KMS-11 (cell line): ENCODE measurements around the gene FXR1.

ENCODE experiments used
- H2AFZ ChIP-seq: fragments of 200-600 bp; sonication (generic); 2 replicates; pipeline ENCODE4 v1.6.1; 2016; ENCODE audit warnings: antibody characterized with exemption, mixed run types, low read depth
- H3K27ac ChIP-seq: fragments of 200-600 bp; sonication (generic); 2 replicates; pipeline ENCODE4 v1.6.1; 2016; ENCODE audit warnings: mild to moderate bottlenecking, mixed run types
- H3K27me3 ChIP-seq: fragments of 200-600 bp; sonication (generic); 2 replicates; pipeline ENCODE4 v1.6.1; 2017; ENCODE audit warnings: mild to moderate bottlenecking, low read depth, mixed run types, moderate library complexity; ENCODE audit not compliant: insufficient read depth
- H3K36me3 ChIP-seq: fragments of 200-600 bp; sonication (generic); 2 replicates; pipeline ENCODE4 v1.6.1; 2017; ENCODE audit warnings: mild to moderate bottlenecking, mixed run types; ENCODE audit not compliant: insufficient read depth
- H3K4me1 ChIP-seq: fragments of 200-600 bp; sonication (generic); 2 replicates; pipeline ENCODE4 v1.6.1; 2016; ENCODE audit warnings: mild to moderate bottlenecking, low read depth, mixed run types; ENCODE audit not compliant: poor library complexity, severe bottlenecking
- H3K4me2 ChIP-seq: fragments of 200-600 bp; sonication (generic); 2 replicates; pipeline ENCODE4 v1.7.0; 2016; ENCODE audit warnings: mild to moderate bottlenecking, mixed run types
- H3K4me3 ChIP-seq: fragments of 200-600 bp; sonication (generic); IDR thresholded peaks from 2 replicates; pipeline ENCODE4 v1.6.1; 2017; ENCODE audit warnings: low read depth, low read length, mixed read lengths; ENCODE audit not compliant: insufficient read depth
- H3K79me2 ChIP-seq: fragments of 200-600 bp; sonication (generic); 2 replicates; pipeline ENCODE4 v1.6.1; 2016; ENCODE audit warnings: low read depth, mixed run types; ENCODE audit not compliant: insufficient read depth
- H3K9ac ChIP-seq: fragments of 200-600 bp; sonication (generic); 2 replicates; pipeline ENCODE4 v1.6.1; 2016; ENCODE audit warnings: mild to moderate bottlenecking, mixed run types
- H4K20me1 ChIP-seq: fragments of 200-600 bp; sonication (generic); 2 replicates; pipeline ENCODE4 v1.6.1; 2016; ENCODE audit warnings: mild to moderate bottlenecking, mixed run types; ENCODE audit not compliant: insufficient read depth
- CTCF ChIP-seq: fragments of 200-600 bp; sonication (generic); conservative IDR thresholded peaks from 2 replicates; pipeline ENCODE4 v1.6.1; 2017; ENCODE audit warnings: low read depth, mild to moderate bottlenecking, antibody characterized with exemption, low read length, moderate library complexity, mixed read lengths

The FXR1 gene

GRCh38 chr3:180898572-180898971, 13.9 kb upstream of the FXR1 start:
- H3K79me2 ChIP-seq = no peaks in the 10 kb centered on the region

GRCh38 chr3:180909369-180910127, 2.9 kb upstream of the FXR1 start:
- H2AFZ ChIP-seq = no peak overlapping the region
- no peaks in the 10 kb centered on the region for H3K27me3 ChIP-seq
- peaks cover 21% of the 10 kb centered on the region for H3K79me2 ChIP-seq
- no peak overlapping the region for H3K9ac ChIP-seq
- TF ChIP-seq CTCF = no peak
- H3K4me1 ChIP-seq = peaks cover 19% of the 10 kb centered on the region
- H4K20me1 ChIP-seq = peaks cover 9% of the 10 kb centered on the region; the same call in 1 of the 2 replicates
- no peak overlapping the region for H3K4me3 ChIP-seq
- H3K36me3 ChIP-seq = no peaks in the 10 kb centered on the region
- no peak overlapping the region for H3K4me2 ChIP-seq
- no peak overlapping the region for H3K27ac ChIP-seq

More at GRCh38 chr3:180898572-180898971, 13.9 kb upstream of the FXR1 start:
- H3K27ac ChIP-seq = no peak overlapping the region
- H3K9ac ChIP-seq = no peak overlapping the region
- no peak overlapping the region for H3K4me2 ChIP-seq
- H3K36me3 ChIP-seq = no peaks in the 10 kb centered on the region
- no peaks in the 10 kb centered on the region for H4K20me1 ChIP-seq
- H3K27me3 ChIP-seq = no peaks in the 10 kb centered on the region
- H2AFZ ChIP-seq = no peak overlapping the region
- no peak for TF ChIP-seq CTCF
- no peak overlapping the region for H3K4me3 ChIP-seq
- H3K4me1 ChIP-seq = no peaks in the 10 kb centered on the region

GRCh38 chr3:180910823-180911222, 1.6 kb upstream of the FXR1 start:
- Histone ChIP-seq H4K20me1 (peaks cover 22% of the 10 kb centered on the region; the same call in 1 of the 2 replicates), H3K4me2 (no peak overlapping the region), H3K79me2 (peaks cover 34% of the 10 kb centered on the region), H3K36me3 (0 out of 2 replicates have a peak, but pooled peaks cover under 1% of the 10 kb centered on the region), H3K27me3 (no peaks in the 10 kb centered on the region), H3K4me3 (no peak overlapping the region), H3K27ac (no peak overlapping the region), H2AFZ (no peak overlapping the region), H3K4me1 (peaks cover 32% of the 10 kb centered on the region), H3K9ac (no peak overlapping the region)
- no peak for TF ChIP-seq CTCF

GRCh38 chr3:180911876-180912303, 580 bp upstream of the FXR1 start:
- TF ChIP-seq CTCF = peak; percentile 48; the same call in 1 of the 2 replicates
- Histone ChIP-seq H3K9ac (peak overlapping the region; percentile 94; the same call in 1 of the 2 replicates), H3K27me3 (no peaks in the 10 kb centered on the region)

More at GRCh38 chr3:180911876-180912303, 580 bp upstream of the FXR1 start:
- peak overlapping the region; percentile 84 for H2AFZ ChIP-seq
- peaks cover 27% of the 10 kb centered on the region for H4K20me1 ChIP-seq
- H3K4me1 ChIP-seq = peaks cover 38% of the 10 kb centered on the region
- peak overlapping the region; percentile 79 for H3K4me2 ChIP-seq
- H3K27ac ChIP-seq = peak overlapping the region; percentile 94
- peaks cover 11% of the 10 kb centered on the region; the same call in 1 of the 2 replicates for H3K36me3 ChIP-seq
- H3K79me2 ChIP-seq = peaks cover 44% of the 10 kb centered on the region
- H3K4me3 ChIP-seq = no peak overlapping the region
